ENCODE results near the gene SIRT5.

Gene SIRT5

DNA sequence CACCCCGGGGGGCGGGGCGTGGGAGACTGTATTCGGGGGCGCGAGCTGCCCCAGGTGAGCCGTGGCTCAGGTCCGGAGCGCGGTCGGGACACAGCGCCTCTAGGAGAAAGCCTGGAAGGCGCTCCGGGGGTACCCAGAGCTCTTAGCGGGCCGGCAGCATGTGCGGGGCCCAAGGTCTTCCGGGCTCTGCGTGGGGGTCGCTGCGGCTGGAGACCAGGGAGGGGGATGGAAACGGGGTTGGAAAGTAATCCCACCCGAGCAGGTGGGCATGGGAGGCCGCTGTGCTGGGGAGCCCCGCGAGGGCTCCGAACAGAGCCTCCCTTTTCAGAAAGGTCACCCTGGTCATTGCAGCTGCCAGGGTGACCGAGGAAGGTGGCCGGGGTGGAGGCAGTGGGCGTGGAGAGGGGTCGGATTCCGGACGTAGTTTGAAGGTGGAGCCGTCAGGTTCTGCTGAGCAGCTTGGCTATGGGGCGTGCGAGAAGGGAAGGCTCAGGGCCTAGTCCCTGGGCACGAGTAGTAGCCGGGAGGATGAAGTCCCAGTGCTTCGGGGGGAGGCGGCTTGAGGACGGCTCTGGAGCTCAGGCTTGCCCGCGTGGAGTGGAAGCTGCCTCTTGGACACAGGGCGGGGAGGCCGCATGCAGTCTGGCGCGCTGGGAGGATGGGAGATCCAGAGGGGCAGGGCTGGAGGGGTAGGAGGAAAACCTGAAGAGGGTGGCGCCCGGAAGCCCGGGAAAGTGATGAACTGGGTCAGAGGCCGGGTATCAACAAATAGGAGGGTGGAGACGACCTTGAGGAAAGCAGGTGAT is at the start of gene SIRT5:
TSS of gene SIRT5 (plus strand) at position 31 of the 806 bp plus-strand sequence. CDS start 9,510 bp downstream, outside the sequence.
- Histone ChIP-seq H3K27me3 (ENCODE audit: control insufficient read depth, insufficient read depth, low read length) (no peaks in the 10 kb centered on the region), H3K27ac (ENCODE audit: low read length) (peak within 1 kb of the TSS; percentile 92), H3K9me3 (ENCODE audit: control insufficient read depth, low read depth, low read length) (no peaks in the 10 kb centered on the region), H3K9ac (ENCODE audit: low read length) (peak within 1 kb of the TSS; percentile 96), H3K36me3 (ENCODE audit: control insufficient read depth, low read depth, low read length) (peaks cover 5% of the 10 kb centered on the region), H3K4me3 (ENCODE audit: low read length) (peak within 1 kb of the TSS; percentile 90), H3K4me1 (ENCODE audit: control insufficient read depth, low read depth, low read length) (peaks cover 11% of the 10 kb centered on the region)

DNA sequence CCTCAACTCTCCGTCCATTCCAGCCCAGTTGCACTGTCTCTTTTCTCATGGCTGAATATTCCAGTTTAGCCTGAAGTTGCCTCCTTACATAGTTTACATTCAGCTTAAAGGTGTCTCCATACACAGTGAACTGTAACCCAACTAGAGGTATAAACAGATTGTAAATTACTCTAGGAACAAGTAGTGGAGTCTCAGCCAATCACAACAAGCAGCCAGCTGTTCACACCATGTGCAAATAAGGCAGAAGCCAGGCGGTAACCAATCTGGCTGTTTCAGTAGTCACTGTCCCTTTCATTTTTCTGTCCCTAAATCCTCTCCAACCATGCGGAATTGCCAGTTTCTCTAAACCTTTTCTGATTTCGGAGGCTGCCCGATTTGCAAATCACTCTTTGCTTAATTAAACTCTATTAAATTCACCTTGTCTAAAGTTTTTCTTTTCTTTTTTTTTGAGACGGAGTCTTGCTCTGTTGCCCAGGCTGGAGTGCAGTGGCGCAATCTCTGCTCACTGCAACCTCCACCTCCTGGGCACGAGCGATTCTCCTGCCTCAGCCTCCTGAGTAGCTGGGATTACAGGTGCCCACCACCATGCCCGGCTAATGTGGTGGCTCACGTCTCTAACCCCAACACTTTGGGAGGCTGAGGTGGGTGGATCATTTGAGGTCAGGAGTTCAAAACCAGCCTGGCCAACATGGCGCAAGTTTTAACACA is 49.4 kb upstream of the SIRT5 start:
- Histone ChIP-seq H3K9ac (ENCODE audit: low read length) (no peak overlapping the region), H3K4me1 (ENCODE audit: control insufficient read depth, low read depth, low read length) (peaks cover 7% of the 10 kb centered on the region)

GRCh38 chr6:13526357-13526726 is 48.1 kb upstream of the SIRT5 start:
- H3K36me3 ChIP-seq (ENCODE audit: control insufficient read depth, low read depth, low read length), result no peaks in the 10 kb centered on the region
- no peak overlapping the region for H3K9ac ChIP-seq (ENCODE audit: low read length)
- no peak overlapping the region for H3K4me3 ChIP-seq (ENCODE audit: low read length)
- H3K4me1 ChIP-seq (ENCODE audit: control insufficient read depth, low read depth, low read length), result peaks cover 7% of the 10 kb centered on the region
- no peaks in the 10 kb centered on the region for H3K9me3 ChIP-seq (ENCODE audit: control insufficient read depth, low read depth, low read length)
- no peaks in the 10 kb centered on the region for H3K27me3 ChIP-seq (ENCODE audit: control insufficient read depth, insufficient read depth, low read length)
- H3K27ac ChIP-seq (ENCODE audit: low read length), result no peak overlapping the region

More for the DNA sequence above, 49.4 kb upstream of the SIRT5 start:
- Histone ChIP-seq H3K36me3 (ENCODE audit: control insufficient read depth, low read depth, low read length) (no peaks in the 10 kb centered on the region), H3K27ac (ENCODE audit: low read length) (no peak overlapping the region), H3K27me3 (ENCODE audit: control insufficient read depth, insufficient read depth, low read length) (no peaks in the 10 kb centered on the region), H3K4me3 (ENCODE audit: low read length) (no peak overlapping the region), H3K9me3 (ENCODE audit: control insufficient read depth, low read depth, low read length) (no peaks in the 10 kb centered on the region)

DNA sequence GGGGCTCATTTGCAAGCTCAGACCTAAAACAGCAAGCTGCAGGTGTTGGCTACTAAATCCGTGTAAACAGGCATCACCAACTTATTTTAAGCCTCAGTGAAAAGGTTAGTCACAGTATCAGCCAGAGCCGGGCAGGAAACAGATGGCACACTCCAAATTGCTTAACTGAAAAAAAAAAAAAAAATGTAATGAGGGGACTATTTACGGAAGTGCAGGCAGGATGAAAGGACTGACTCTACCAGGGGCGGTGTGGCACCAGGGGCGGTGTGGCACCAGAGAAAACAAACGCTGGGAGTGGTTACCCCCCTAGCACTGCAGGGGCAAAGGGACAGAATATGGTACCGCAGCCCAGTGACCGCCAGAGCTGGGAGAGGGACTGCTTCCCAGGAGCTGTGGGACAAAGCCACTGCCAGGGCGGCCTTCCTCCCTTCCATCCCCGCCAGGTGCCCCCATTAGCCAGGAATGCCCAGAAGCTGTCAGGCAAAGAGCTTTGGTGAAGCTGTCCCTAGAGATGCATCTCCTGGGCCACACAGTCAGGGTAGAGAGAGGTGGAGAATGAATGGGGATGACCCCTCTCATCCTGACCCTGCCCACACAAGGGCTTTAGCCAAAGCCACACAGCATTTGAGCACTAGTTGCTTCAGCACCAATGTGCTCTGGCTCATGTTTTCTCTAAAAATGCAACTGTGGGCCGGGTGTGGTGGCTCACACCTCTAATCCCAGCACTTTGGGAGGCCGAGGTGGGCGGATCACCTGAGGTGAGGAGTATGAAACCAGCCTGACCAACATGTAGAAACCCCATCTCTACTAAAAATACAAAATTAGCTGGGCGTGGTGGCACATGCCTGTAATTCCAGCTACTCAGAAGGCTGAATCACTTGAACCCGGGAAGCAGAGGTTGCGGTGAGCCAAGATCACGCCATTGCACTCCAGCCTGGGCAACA is 47.4 kb upstream of the SIRT5 start:
- no peaks in the 10 kb centered on the region for H3K9me3 ChIP-seq (ENCODE audit: control insufficient read depth, low read depth, low read length)
- no peak overlapping the region for H3K9ac ChIP-seq (ENCODE audit: low read length)
- no peak overlapping the region for H3K4me3 ChIP-seq (ENCODE audit: low read length)
- no peak overlapping the region for H3K27ac ChIP-seq (ENCODE audit: low read length)
- no peaks in the 10 kb centered on the region for H3K36me3 ChIP-seq (ENCODE audit: control insufficient read depth, low read depth, low read length)
- H3K4me1 ChIP-seq (ENCODE audit: control insufficient read depth, low read depth, low read length), result peaks cover 10% of the 10 kb centered on the region
- no peaks in the 10 kb centered on the region for H3K27me3 ChIP-seq (ENCODE audit: control insufficient read depth, insufficient read depth, low read length)

DNA sequence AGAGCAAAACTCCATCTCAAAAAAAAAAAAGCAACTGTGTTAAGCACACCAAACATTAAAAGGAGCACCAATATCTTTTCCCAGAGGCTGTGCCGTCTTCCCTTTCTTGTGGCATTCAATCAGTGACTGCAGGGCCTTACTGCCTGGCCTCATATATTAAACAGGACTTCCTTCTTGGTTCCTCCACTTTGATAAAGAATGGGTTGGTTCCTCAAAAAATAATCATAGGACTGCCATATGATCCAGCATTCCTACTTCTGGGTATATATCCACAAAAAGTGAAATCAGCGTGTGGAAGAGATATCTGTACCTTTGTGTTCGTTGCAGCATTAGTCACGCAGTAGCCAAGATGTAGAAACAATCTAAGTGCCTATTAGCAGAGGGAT is 46.7 kb upstream of the SIRT5 start:
- no peaks in the 10 kb centered on the region for H3K27me3 ChIP-seq (ENCODE audit: control insufficient read depth, insufficient read depth, low read length)
- H3K9me3 ChIP-seq (ENCODE audit: control insufficient read depth, low read depth, low read length), result no peaks in the 10 kb centered on the region
- no peaks in the 10 kb centered on the region for H3K36me3 ChIP-seq (ENCODE audit: control insufficient read depth, low read depth, low read length)
- H3K27ac ChIP-seq (ENCODE audit: low read length), result no peak overlapping the region
- no peak overlapping the region for H3K9ac ChIP-seq (ENCODE audit: low read length)
- H3K4me1 ChIP-seq (ENCODE audit: control insufficient read depth, low read depth, low read length), result peaks cover 13% of the 10 kb centered on the region
- H3K4me3 ChIP-seq (ENCODE audit: low read length), result no peak overlapping the region

- Histone ChIP-seq H3K4me3 (ENCODE audit: low read length) (no peak overlapping the region), H3K27me3 (ENCODE audit: control insufficient read depth, insufficient read depth, low read length) (no peaks in the 10 kb centered on the region), H3K27ac (ENCODE audit: low read length) (no peak overlapping the region), H3K4me1 (ENCODE audit: control insufficient read depth, low read depth, low read length) (peaks cover 13% of the 10 kb centered on the region), H3K9me3 (ENCODE audit: control insufficient read depth, low read depth, low read length) (no peaks in the 10 kb centered on the region), H3K36me3 (ENCODE audit: control insufficient read depth, low read depth, low read length) (no peaks in the 10 kb centered on the region), H3K9ac (ENCODE audit: low read length) (no peak overlapping the region)
These were observed 46.2 kb upstream of the SIRT5 start for GRCh38 chr6:13528232-13528631.

- no peaks in the 10 kb centered on the region for H3K36me3 ChIP-seq (ENCODE audit: control insufficient read depth, low read depth, low read length)
- no peaks in the 10 kb centered on the region for H3K27me3 ChIP-seq (ENCODE audit: control insufficient read depth, insufficient read depth, low read length)
- H3K9me3 ChIP-seq (ENCODE audit: control insufficient read depth, low read depth, low read length), result no peaks in the 10 kb centered on the region
- H3K9ac ChIP-seq (ENCODE audit: low read length), result no peak overlapping the region
- H3K27ac ChIP-seq (ENCODE audit: low read length), result no peak overlapping the region
- H3K4me3 ChIP-seq (ENCODE audit: low read length), result no peak overlapping the region
- H3K4me1 ChIP-seq (ENCODE audit: control insufficient read depth, low read depth, low read length), result peaks cover 13% of the 10 kb centered on the region
These were observed 45.5 kb upstream of the SIRT5 start for GRCh38 chr6:13528777-13529343.

DNA sequence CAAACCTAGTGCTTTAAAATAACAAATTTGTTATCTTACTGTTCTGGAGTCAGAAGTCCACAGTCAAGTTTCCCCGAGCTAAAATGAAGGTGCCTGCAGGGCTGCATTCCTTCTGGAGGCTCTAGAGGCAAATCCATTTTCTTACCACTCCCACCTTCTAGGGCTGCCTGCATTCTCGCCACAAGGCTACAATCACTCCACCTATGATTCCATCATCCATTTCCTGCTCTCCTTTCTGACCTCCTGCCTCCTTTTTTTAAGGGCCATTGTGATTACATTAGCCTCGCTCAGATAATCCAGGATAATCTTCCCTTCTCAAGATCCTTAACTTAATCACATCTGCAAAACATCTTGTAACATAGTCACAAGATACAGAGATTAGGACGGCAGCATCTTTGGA is 42.4 kb upstream of the SIRT5 start:
- Histone ChIP-seq H3K9ac (ENCODE audit: low read length) (no peak overlapping the region), H3K4me1 (ENCODE audit: control insufficient read depth, low read depth, low read length) (peaks cover 22% of the 10 kb centered on the region), H3K9me3 (ENCODE audit: control insufficient read depth, low read depth, low read length) (no peaks in the 10 kb centered on the region), H3K27ac (ENCODE audit: low read length) (no peak overlapping the region), H3K27me3 (ENCODE audit: control insufficient read depth, insufficient read depth, low read length) (no peaks in the 10 kb centered on the region), H3K36me3 (ENCODE audit: control insufficient read depth, low read depth, low read length) (no peaks in the 10 kb centered on the region), H3K4me3 (ENCODE audit: low read length) (no peak overlapping the region)

- Histone ChIP-seq H3K4me3 (ENCODE audit: low read length) (no peak overlapping the region), H3K9me3 (ENCODE audit: control insufficient read depth, low read depth, low read length) (no peaks in the 10 kb centered on the region), H3K9ac (ENCODE audit: low read length) (no peak overlapping the region), H3K36me3 (ENCODE audit: control insufficient read depth, low read depth, low read length) (no peaks in the 10 kb centered on the region), H3K27ac (ENCODE audit: low read length) (no peak overlapping the region), H3K4me1 (ENCODE audit: control insufficient read depth, low read depth, low read length) (peaks cover 15% of the 10 kb centered on the region), H3K27me3 (ENCODE audit: control insufficient read depth, insufficient read depth, low read length) (no peaks in the 10 kb centered on the region)
These were observed 39.9 kb upstream of the SIRT5 start for GRCh38 chr6:13534536-13534935.

DNA sequence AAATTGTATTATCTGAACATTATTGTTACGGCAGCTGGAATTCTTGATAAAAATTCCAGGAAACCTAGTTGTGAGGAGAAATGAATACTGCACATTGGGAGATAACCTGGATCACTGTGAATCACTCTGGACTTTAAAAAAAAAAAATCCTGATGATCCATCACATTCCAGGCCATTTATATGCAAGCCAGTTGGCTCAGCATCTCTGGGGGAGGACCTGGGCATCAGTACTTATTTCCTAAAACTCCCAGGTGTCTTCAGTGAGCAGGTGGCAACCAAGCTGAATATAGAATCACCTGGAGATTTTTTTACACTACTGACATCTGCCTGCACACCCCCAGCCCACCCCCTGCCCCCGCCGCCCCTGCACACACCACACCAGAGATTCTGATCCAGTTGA is 39.1 kb upstream of the SIRT5 start:
- H3K27ac ChIP-seq (ENCODE audit: low read length), result no peak overlapping the region
- H3K4me3 ChIP-seq (ENCODE audit: low read length), result no peak overlapping the region
- no peak overlapping the region for H3K9ac ChIP-seq (ENCODE audit: low read length)
- no peaks in the 10 kb centered on the region for H3K27me3 ChIP-seq (ENCODE audit: control insufficient read depth, insufficient read depth, low read length)
- no peaks in the 10 kb centered on the region for H3K36me3 ChIP-seq (ENCODE audit: control insufficient read depth, low read depth, low read length)
- no peaks in the 10 kb centered on the region for H3K9me3 ChIP-seq (ENCODE audit: control insufficient read depth, low read depth, low read length)
- peaks cover 15% of the 10 kb centered on the region for H3K4me1 ChIP-seq (ENCODE audit: control insufficient read depth, low read depth, low read length)

Measured in iPS-18a (cell line).